Stimulated activated CD4-positive, alpha-beta T cell treated with anti-CD3 and anti-CD28 coated beads, Interleukin-12 subunit alpha, Interleukin-12 subunit beta, amount 100 ng/mL, for 4 hours (primary cell): ENCODE results near the gene GTPBP10.
"Not testable (repeated sequence)": the region's sequence is repeated elsewhere in the genome, so short reads cannot be mapped to it uniquely, and the experiment has no call there.

ENCODE experiments used
- DNase-seq: peaks from one replicate; pipeline ENCODE4 v3.0.0-alpha.2; 2020

Gene GTPBP10, protein sequence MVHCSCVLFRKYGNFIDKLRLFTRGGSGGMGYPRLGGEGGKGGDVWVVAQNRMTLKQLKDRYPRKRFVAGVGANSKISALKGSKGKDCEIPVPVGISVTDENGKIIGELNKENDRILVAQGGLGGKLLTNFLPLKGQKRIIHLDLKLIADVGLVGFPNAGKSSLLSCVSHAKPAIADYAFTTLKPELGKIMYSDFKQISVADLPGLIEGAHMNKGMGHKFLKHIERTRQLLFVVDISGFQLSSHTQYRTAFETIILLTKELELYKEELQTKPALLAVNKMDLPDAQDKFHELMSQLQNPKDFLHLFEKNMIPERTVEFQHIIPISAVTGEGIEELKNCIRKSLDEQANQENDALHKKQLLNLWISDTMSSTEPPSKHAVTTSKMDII

DNA sequence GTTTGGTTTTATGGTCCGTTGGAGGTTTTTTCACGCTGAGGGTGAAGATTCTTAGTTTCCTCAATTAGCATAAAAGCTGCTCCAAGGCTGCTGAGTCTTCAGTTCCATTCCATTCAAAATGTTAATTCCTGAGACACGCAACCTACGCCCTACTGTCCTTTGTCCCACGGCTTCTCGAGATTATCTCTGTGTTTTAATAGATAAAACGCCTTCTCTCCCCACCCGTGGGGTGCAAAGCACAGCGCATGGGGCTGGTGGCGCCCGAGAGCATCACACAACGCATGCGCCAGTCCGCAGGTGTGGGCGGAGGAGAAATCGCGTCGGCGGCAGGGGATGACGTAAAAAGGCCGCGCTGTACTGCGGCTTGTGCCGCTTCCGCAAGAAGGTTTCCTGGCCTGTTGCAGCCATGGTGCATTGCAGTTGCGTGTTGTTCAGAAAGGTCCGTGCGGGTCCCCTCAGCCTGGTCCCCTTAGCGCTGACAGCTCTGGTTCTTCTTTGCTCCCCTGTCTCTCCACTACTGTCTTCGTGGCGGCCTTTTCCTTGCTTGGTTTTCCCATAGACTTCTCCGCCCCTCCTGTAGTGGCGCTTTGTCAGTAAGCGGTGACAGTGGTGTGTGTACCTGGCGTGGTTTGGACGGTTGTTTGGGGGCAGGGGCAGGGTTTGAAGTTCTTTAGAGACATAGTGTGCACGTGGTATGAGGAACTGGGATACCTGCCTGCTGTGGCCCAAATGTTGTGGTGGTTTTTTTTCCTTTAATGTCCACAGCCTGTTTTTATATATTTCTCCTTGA, at the start of gene GTPBP10:
Gene GTPBP10, plus strand, starts transcription at position 381 of the 790 bp plus-strand sequence. Its CDS starts 26 bp downstream, at position 407.
- peak; percentile 96 for DNase-seq

DNA sequence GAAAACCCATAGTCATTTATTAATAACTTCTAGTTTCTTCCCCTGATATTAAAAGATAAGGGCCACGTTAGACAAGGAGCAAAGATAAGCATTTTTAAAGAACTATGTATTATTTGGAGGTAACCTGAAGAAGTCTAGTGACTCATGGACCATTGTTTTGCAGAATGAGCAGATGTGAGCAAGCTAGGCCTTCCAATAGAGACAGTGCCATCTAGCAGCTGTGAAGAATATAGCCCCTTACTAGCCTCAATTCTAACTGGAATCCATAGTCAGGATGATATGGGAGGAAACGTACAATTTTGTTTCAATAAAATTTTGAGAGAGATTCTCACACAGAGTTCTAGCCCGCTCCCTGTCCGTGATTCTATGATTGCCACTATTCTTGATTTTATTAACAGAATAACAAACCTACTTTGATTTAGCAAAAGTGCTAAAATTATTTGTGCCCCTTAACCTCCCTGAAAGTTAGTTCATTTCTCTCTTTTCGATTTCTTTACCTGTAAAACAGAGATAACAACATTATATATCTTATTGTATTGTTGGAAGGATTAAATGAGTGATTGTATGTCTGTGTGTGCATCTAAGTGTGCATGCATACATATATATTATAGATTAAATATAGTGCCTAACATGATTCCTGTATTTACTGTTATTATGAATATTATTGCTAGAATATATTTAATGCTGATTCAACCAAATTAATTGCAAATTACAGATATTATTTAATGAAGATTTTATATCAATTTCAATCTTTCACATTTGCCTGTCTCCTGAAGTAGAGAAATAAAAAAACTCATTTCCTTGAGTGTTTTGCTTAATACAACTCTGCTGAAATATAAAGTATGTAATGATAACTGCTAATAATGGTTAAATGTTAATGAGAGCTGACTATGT, 48.1 kb upstream of the GTPBP10 start:
- DNase-seq: no peak

DNA sequence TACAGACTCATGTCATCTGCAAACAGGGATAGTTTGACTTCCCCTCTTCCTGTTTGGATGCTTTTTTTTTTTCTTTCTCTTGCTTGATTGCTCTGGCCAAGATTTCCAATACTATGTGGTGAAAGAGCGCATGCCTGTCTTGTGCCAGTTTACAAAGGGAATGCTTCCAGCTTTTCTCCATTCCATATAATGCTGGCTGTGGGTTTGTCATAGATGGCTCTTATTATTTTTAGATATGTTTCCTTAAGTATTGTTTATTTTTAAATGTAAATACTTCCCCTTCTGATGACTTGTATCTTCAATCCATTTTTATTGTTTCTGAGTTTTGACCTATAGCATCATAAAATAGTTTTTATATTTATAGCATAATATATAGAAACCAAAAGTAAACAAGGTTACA, 43.3 kb upstream of the GTPBP10 start:
- no peak for DNase-seq

DNA sequence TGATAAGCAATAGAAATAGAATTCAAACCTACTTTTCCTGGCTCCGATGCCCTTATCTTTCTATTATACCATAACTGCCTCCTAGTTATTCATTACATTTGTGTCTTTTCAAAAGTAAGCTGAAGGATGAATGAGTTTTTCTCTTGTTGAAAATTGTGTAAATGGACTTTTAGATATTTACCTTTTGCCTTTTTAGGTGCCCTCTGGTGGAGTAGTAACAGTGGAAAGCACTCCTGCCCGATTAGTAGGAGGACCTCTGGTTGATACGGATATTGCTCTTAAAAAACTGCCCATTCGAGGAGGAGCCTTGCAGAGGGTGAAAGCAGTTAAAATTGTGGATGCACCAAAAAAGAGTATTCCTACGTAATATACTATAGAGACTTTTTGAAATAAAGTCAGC, 36.6 kb upstream of the GTPBP10 start:
- DNase-seq: no peak

DNA sequence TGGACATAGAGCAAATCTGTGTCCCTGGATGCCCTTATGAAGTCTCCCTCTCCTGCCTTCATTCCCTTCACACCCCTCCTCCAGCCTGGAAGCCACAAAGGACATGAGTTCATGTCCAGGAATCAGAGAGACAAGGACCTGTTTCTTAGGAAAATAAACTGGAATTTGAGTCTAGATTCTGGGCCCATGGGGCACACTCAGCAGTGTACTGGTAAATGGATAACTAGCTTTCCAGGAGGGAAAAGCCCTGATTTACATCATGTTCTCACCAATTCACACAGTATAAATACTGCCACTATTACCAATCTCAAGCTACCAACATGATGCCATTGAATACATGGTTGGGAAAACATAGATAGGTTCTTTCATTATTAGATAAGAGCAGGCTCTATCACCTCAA, 35.3 kb upstream of the GTPBP10 start:
- DNase-seq: no peak

DNA sequence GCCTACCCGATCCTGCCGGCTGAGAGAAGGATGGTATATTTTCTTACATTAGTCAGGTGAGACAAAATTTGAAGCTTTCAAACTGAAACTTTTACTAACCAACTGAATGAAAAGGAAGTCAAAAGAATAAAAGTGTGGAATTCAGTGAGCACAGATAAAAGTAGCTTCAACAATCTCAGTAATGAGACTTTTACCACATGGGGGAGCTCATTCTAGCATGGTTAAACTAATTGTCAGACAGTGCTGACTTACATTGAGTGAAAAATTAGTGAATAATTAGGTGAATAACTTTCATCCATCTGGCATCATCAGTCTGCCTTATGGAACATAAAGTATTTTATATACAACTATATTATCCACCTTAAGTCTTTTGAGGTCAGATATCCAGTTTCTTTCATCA, 33.8 kb upstream of the GTPBP10 start:
- no peak for DNase-seq

DNA sequence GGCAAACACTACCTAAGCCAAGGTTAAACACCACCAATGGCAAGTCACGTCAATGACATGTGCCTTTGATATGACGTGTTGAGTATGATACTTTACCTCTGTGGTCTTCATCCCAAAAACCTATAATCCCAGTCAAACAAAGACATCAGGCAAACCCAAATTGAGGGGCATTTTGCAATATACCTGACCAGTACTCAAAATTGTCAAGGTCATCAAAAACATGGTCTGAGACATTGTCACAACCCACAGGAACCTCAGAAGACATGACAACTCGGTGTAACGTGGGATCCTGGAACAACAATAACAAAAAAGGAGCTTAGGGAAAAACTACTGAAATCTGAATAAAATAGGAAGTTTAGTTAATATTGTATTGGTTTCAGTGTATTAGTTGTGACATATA, 32.6 kb upstream of the GTPBP10 start:
- DNase-seq: no peak

DNA sequence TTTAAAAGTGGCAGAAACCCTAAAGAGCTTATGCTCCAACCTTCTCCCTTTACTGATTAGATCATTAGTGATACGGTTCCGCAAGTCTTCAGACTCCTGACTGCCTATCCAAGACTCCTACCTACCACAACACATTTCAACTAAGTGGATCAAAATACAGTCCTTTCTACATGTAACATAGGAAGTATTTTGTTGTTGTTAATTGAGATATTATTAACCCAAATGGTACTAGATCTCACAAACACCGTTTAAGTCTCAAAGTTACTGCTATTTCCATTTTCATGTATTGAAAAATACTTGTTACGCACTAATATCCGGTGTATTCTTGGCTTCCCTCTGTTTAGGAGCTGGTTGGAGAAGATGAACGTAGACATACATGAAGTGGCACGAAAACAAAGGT, 26.5 kb upstream of the GTPBP10 start:
- DNase-seq: no peak

DNA sequence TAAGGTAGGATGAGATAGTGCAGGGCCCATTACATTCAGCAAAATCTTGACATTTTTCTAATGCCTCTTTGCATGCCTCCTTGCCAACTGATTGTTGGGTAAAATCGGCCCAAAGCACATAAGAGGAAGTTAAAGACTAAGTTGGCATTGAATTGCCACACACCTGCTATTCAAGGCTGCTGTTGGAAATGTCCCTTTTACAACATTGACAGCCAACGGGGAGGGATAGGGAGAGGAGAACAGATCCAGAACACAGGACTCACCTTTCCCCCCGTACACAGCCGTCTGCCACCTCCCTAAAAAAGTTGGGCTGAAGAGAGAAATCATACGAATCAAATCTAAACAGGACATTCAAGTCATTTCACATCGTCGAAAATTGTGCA, 26.1 kb upstream of the GTPBP10 start:
- no peak for DNase-seq

DNA sequence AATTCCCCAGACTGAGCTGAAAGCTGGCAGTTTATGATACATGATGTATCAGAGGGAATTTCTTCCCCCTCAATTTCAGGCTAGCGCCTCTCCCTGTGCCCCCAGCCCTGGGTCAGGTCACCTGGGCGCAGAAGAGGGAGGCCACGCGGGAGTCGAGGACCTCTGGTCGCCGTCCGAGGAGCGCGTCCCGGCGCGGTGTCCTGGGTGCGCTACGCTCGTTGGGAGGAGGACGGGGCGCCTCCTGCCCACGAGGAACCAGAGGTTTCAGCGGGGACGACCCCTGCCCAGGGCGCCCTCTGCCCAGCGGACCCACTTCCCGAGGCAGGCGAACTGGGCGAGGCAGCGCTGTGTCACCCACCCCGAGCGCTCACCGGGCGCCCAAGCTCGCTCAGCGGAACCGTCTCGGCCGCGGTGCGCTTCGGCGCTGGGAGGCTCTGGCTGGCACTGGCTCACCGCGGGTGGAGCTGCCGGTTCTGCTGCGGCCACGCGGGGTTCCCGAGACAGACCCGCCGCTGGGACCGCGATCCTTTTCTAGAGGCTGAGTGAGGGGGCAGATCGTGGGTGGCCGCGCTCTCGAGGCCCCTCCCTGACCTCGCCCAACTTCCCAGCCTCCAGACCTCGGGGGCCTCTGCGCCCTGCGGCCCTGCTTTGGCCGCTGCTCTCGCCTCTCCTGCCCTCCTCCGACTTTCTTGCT, 25.6 kb upstream of the GTPBP10 start, which contains the start of gene FAM237B:
Gene FAM237B, minus strand, starts transcription at position 504 of the 694 bp plus-strand sequence. CDS start 1,556 bp downstream, outside the sequence.
- no peak for DNase-seq

DNA sequence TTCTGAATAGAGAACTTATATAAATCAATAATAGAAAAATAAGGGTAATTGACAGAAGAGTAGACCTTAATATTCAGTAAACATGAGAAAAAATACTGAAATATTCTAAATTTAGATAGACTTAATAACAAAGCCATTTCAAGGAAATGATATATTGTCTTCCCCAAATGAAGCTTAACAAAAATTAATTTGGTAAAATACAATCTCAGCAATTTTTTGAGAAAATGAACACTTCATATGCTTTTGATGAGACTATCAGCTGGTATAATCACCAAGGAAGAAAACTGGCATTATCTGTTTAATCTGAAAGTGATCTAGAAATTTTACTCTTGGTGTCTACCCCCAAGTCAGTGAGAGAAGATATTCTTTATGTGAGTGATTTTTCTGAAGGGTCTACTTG, 23.7 kb upstream of the GTPBP10 start:
- no peak for DNase-seq

DNA sequence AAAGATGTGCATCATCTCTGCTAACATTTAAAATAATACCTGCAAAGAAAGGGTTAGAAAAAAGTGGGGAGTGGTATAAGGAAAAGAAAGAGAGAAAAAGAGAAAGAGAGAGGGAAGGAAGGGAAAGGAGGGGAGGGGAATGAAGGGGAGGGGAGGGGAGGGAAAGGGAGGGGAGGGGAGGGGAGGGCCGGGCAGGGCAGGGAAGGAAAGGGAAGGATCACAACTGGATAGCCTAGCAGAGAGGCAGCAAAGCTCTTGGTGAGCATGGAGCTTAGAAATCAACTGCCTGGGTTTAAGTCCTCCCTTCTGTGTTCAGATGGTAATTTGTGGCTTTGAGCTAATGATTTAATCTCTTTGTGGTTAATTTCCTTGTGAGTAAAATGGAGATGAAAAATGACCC, 20.0 kb upstream of the GTPBP10 start:
- no peak for DNase-seq

DNA sequence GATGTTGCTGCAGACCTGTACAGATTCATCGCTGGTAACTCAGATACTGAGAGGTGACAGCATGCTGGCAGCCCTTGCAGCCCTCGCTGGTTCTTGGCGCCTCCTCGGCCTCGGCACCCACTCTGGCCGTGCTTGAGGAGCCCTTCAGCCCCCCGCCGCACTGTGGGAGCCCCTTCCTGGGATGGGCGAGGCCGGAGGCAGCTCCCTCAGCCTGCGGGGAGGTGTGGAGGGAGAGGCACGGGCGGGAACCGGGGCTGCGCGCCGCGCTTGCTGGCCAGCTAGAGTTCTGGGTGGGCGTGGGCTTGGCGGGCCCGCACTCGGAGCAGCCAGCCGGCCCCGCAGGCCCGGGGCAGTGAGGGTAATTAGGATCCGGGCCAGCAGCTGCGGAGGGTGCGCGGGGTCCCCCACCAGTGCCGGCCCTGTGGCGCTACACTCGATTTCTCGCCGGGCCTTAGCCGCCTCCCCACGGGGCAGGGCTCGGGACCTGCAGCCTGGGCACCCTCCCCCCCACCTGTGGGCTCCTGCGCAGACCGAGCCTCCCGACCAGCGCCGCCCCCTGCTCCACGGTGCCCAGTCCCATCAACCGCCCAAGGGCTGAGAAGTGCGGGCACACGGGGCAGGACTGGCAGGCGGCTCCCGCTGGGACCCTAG, 12.2 kb upstream of the GTPBP10 start:
- no peak for DNase-seq

DNA sequence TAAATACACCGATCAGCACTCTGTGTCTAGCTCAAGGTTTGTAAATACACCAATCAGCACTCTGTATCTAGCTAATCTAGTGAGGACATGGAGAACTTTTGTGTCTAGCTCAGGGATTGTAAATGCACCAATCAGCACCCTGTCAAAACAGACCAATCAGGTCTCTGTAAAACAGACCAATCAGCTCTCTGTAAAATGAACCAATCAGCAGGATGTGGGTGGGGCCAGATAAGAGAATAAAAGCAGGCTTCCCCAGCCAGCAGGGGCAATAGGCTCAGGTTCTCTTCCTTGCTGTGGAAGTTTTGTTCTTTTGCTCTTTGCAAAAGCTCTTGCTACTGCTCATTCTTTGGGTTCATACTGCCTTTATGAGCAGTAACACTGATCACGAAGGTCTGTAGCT, 11.6 kb upstream of the GTPBP10 start:
- DNase-seq: not testable (repeated sequence)

DNA sequence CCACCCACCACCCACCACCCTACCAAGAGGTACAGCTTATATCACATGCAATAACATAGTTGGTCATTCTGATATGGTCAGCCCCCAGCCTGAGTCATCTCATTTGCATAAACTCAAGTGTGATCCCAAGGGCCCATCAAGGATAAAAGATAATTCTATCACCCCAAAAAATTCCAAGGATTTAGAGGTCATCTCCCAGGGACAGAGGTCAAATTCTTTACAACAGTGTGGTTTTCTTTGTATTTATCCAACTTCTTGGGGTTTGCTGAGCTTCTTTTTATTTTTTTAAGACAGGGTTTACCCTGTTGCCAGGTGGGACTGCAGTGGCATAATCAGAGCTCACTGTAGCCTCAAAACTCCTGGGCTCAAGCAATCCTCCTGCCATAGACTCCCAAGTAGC, 9.4 kb upstream of the GTPBP10 start:
- no peak for DNase-seq

DNA sequence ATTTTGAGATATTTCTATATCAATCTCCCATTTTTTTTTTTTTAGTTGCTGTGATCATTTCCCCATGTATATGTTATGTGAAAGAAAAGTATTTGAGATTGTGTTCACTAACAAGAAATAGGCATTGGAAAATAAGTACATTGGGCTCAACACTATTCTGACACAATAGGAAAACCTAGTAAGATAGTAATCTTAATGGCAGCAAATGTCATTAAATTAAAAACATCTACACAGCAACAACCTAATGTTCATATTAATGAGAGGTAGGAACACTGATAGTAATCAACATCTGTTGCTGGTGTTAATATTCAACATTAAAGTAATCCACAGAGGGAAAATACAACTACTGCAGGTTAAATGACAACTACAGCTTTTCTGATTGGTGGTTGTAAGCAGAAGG, 1.5 kb upstream of the GTPBP10 start:
- DNase-seq: no peak

DNA sequence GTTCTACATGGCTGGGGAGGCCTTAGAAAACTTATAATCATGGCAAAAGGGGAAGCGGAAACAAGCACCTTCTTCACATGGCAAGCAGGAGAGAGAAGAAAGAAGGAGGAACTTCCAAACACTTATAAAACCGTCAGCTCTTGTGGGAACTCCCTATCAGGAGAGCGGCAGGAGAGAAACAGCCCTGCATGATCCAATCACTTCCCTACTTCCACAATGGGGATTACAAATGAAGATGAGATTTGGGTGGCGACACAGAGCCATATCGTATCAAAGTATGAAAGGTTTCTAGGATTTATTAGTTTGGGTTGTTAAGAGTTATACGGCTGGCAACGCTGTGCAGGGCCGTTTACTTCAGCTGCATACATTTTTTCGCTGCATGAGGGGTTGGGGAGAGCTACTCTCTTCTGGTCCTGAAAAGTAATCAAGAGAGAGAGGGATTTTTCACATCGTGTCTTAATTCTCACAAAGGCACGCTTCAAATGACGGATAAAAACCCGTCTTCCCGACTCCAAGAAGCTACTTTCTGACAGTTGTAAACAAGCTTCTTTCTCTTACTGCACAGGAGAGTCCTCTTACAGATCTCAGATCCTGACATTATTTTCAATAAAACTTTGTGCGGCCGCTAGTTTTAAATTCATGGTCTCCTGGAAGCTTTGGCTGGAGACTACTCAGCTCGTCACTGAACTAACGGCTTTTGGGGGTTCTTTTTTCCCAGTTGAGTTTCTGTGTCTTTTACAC, 751 bp upstream of the GTPBP10 start:
- DNase-seq: no peak

DNA sequence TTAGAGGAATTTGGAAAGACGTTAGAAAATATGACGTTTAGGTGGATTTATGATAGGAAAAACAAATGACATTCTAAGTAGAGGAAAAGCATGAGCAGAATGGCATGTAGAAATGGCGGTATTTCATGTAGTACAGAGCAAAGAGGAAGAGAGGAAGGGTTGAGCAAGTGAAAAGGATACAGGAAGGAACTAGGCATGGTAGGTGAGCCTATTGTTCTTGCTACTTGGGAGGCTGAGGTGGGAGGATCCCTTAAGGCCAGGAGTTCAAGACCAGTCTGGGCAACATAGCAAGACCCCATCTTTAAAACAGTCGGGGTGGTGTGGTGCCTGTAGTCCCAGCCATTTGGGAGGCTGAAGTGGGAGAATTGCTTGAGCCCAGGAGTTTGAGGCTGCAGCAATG, 1.2 kb downstream of the GTPBP10 start:
- no peak for DNase-seq

DNA sequence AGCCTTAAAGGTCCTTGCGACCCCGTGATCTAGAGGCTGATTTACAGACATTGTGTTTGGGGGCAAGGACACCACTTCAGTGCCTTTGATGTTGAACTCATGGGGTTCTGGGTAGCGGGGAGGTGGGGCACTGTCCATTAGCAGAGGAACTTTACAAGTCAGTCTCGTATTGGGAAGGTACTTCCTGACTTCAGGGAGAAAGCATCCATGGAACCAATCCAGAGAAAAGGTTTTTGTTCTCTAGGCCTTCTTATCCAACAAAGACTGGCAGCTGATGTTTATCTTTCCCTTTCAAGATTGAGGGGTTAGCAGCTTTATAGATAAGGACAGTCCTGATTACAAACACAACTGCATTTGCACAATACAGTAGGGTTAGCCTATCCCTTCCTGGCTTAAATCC, 2.8 kb downstream of the GTPBP10 start:
- no peak for DNase-seq

DNA sequence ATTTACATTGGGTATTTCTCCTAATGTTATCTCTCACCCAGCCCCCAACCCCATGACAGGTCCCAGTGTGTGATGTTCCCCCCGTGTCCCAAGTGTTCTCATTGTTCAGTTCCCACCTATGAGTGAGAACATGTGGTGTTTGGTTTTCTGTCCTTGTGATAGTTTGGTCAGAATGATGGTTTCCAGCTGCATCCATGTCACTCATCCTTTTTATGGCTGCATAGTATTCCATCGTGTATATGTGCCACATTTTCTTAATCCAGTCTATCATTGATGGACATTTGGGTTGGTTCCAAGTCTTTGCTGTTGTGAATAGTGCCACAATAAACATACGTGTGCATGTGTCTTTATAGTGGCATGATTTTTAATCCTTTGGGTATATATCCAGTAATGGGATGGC, 3.5 kb downstream of the GTPBP10 start:
- not testable (repeated sequence) for DNase-seq

DNA sequence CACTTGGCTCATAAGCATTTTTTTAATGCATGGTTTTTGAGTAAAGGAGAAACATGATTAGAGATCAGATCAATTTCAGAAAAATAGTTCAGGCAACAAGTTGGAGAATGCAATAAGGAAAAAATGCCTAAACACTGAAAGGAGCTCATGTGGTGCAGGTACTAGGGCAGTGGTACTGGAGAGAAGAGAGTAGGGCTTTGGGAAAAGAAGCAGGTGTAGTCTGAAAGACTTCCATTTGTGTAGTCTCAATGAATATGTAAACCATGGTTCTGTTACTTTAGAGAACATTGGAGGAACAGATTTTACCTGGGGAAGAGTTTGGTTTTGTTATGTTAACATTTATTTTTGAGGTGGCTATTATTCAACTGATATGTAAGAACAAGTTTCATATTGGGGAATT, 5.5 kb downstream of the GTPBP10 start:
- DNase-seq: no peak
